Effector CD8-positive, alpha-beta T cell (primary cell): ENCODE data around the gene JAZF1.

ENCODE experiments used
- DNase-seq: peaks from one replicate; lab custom pipeline; 2025; lab: John Stamatoyannopoulos, UW

JAZF1 gene

DNA sequence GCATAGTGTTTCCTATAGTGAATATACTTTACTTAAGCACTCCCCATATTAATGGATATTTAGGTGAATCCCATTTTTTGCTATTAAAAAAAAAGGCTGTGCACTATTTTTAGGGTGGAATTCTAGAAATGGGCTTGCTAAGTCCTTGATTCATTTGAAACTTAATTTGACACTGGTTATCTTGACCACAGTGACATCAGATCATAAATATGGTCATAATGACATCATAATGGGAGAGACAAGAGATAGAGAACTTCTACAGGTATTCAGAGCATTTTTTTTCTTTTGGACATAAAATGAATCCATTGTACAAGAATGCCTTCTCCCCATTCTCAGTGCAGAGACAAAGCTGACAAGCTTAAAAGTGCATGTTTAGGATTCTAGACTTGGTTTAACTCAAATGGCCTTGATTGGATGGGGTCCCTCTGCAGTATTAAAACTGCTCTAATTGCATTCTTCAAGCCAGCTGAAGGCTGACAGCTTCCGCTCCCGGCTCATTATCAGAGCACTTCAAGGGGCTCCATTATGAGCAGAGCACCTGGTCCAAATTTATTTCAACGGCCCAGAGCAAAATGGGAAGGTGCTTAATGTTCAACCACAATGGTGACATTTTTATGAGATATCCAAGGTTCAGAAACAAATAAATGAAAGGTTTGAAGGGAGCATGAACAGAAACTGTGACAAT, 104.8 kb downstream of the JAZF1 start:
- DNase-seq: no peak

DNA sequence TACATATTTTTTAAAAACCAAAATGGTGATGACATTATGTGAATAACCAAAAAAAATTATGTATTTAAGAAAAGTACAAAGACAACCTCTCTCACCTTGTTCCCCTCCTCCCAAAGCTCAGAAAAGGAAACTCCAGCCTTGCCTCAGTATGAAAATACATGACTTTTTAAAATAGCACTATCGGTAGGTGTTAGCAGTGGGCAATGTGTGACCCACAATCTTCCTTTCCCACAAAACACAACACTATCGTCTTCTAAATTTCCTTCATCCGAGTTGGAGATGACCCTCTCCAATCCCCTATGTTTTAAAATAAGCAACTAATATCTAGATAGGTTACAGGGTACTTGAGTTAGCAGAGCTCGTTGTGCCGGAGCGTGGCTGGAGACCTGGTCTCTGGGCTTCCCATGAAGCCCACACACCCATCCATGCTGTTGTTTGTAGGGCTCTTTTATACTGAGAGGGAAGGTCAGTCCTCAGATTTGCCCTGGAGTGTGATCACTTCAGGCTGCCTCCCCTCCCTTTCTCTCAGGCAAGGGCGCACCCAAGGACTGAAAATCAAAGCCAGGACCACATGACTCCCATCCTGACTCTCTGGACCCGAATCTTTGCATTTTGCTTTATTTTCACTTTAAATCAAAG, 107.6 kb downstream of the JAZF1 start:
- DNase-seq: no peak

DNA sequence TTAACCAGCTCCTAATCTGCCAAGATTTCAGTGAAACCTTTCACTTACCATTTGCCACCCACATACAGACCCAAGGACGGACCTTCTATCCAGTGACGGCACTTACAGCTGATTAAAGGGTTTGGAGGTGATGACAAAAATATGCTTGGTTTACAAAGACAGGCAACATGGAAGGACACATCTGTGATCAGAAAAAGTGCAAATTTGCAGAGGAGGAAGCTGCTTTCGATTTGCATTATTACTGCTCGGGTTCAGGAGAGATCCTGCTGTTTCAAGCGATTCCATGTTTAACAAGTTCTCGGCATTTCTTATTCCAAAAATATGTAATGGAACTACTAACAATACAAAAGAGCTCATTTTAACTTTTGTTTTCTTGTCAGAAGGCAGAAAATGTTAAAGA, 109.0 kb downstream of the JAZF1 start:
- no peak for DNase-seq

DNA sequence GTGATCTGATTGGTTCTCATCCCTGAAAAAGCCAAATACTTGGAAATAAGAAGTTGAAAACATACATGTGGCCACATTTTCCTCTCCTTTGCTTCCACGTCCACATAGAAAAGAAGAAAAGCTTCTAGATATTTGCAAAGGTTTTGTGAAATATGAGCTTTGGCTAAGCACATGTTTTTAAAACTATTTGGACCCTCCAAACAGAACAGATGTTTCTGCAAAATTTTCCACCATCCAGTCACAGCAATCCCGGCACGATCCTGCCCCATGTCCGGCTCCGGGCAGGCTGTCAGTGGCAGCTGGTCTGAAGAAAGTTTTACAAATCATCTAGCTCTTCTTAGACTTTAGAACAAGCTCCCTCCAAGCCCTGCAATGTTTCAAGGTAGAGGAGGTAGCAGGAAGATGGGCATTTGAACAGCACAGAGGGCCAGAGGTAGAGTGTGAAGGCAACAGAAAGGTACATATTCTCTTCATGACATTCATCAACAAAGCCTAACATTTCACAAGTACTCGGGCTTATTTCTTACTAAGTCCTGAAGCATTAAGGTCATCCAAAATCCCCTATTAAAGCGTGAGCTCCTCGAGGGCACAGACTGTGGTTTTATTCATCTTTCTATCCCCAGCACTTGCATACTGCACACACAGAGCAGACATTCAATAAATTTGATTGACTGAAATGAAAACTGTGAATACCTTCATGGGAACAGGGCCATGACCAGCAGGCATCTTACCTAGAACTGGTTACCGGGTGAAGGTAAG, 110.1 kb downstream of the JAZF1 start:
- no peak for DNase-seq

DNA sequence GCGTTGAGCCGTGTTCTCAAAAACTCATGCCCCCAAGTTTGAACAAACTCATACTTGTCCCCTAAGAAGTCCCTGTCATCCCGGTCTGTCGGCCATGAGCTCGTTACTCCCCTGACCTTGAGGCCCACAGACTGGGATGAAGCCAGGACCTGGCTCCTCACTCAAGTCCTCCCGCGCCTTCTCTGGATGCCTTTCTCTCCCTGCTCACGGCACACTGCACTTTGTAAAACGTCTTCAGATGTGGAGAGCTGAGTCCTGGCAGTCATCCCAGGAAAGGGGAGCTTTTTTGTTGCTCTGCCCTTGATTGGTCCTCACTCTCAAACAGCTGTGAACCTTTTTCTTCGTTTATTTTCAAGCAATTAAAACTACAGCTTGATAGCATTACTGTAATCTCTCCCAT, 110.8 kb downstream of the JAZF1 start:
- DNase-seq: no peak

DNA sequence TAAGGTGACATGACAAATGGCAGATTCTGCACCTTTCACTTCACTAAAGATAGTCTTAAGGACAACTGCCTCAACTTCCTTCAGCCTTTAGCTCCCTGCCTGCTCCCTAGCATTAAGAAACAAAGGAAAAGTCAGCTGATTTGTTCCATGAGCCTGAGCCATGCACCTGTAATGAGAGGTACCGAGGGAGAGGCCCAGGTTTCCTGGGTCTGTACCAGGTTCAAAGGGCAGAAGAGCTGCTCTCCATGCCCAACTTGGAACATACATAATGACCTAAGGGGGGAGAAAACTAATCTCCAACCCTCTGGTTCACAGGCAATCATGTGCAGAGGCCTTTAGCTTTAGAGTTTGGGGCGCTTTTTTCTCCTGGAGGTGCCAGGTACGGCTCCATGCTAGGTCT, 111.2 kb downstream of the JAZF1 start:
- no peak for DNase-seq

DNA sequence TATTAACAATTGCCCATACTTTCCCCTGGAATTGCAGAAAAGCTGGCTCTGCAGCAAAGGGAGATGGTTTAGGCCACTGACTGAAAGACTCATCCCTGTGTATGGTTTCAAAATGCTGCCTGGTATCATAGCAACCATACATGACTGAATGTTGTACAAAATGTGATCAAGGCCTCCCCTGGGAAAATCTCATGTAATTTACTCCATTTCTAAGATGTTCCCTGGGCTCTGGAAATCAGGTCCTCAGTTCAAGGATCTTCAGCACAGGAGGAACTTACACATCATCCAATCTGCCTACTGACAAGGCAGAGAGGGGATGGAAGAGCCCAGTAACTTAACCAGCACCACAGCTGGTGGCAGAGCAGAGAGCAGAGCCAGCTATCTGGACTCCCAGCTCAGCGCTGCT, 111.8 kb downstream of the JAZF1 start:
- DNase-seq: no peak

DNA sequence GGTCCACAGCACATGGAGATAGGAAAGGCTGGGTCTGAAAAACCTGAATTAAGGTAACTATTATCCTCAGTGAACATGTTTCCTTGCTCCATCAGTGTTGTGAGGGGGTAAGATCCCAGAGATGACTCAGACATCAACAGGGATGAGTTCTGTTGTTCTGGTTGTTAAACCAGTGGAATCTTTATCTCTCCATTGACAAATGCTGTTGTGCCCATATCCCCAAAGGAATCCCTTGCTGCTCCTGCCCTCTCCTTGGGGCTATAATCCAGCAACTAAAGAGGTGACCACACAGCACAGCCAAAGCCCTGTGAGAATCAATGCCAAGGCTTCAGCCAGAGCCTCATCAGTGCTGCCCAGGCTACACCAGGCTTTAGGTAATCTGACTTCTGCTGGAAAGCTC, 113.4 kb downstream of the JAZF1 start:
- no peak for DNase-seq

DNA sequence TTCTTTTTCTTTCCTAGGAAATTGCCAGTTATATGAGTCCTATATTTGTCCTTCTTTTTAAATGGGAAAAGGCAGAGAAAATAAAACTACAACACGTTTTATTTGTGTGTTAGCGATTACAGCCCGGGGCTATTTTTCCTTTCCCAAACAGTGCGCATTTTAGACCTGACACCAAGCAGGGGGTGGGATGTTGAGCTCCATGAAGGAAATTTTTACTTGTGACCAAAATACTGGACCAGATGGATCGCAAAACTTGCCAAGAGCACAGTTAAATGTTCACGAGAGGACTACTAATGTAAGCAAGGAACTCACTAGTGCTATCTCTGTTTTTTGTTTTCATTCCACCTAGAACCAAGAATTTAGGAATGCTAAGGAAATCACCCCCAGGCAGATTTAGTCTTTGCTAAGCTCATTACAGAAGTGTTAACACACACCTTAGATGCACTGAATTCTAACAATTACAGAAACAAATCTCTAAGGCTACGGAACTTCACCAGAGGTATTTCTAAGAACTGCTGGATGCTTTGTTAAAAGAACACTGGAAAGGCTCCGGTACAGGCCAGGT, 114.8 kb downstream of the JAZF1 start:
- no peak for DNase-seq

DNA sequence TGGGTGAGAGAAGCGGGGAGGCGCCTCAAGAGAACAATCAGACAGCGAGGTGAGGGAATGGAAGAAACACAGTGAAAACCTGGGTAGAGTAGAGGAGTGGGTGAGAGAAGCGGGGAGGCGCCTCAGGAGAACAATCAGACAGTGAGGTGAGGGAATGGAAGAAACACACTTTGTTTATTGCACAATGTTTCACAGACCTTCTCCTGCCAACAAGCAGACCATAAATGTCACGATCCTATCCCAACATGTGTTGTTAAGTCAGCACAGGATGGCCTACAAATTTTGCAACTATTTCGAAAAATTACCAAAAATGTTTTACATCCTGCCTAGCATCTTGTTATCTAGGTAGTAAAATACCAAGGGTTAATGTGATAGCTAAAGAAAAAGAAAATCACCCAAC, 115.3 kb downstream of the JAZF1 start:
- DNase-seq: no peak

DNA sequence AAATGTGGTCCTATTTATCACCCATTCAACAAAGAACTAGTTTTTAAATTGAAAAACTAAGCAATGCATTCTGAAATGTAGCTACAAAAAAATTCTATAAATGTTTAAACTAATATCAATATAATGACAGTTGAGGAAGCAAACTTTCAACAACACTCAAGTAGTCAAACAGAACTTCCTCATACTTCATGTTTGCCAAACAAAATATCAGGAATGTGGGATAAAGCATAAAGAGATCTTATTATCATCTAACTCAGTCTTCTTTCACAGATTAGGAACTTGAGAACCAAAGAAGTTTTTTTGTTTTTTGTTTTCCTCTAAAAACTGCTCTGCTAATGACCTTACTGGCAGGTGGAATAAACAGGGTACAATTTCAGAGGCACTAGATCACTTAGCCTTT, 116.2 kb downstream of the JAZF1 start:
- DNase-seq: no peak

DNA sequence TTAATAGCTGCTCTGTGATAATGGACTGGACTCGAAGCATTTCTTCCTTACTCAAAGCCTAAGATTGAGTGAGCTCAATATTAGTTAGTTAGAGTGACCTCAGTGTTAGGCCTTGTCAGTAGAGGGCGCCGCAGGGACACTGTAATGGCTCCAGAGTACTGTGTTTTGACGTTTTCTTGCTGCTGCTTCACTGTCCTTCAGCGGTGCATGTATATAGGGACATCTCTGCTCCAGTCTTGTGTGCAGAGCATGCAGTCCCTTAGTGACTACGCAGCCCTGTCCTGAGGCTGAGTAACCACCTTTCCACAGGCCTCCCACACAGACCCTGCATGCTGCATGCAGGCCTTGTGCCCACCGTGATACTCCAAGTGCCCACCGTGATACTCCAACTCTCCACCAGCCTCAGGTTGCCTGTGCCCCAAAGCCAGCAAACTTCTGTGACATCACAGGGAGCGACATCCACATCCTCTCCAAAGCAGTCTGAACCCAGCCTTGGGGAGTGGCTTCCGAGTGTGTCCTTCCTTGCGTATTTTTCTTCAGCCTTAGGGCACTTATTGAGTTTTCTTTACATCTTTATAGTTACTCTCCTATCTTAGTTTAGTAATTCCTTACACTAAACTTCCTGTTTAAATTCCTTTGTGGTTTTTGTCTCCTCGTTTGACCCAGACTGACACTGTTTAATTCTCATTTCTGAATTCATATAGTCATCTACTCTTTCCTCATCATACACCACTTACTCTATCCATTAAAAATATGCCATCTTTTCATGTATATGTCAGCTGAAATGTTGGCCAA, 118.2 kb downstream of the JAZF1 start:
- no peak for DNase-seq

DNA sequence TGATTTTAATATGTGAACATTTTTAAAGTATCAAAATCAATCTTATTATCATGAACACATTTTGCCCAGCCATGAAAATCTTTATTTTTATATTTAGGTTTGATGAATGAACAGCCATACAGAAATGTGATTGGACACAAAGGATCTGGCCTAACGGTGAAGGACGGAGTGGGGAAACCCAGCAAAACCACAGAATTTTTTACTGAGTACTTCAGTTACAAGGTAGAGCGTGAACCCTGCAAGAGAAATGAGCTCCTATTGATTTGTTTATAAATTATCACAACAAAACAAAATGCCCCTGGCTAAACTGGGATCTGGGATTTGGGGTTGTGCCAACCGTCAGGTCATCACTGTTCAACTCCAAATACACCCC, 118.8 kb downstream of the JAZF1 start:
- DNase-seq: no peak

DNA sequence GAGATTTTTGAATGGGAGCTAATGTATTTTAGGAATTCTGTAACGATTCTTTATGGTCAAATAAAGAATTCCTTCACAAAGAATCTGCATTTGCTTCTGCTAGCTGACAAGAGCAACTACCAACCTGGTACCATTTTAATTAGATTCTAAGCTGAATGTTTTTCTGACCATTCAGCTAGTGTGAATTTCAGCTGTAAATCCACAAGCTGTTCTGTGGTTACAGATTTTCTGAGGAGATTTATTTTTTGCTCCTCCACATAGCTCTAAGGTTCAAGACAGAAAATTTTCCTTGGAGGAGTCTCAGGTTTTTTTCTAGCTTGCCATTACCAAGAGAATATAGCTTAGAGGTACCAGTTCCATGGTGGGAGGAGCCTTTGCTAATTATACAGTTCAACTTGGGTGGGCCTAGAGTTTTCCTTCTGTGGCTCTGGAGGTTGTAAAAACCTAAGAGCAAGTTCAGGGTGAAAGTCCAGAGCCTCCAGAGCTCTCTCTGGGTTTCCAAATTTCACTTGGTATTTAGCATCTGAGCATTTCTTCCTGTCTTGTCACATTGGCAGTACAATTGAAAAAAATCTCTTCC, 120.1 kb downstream of the JAZF1 start:
- DNase-seq: no peak

DNA sequence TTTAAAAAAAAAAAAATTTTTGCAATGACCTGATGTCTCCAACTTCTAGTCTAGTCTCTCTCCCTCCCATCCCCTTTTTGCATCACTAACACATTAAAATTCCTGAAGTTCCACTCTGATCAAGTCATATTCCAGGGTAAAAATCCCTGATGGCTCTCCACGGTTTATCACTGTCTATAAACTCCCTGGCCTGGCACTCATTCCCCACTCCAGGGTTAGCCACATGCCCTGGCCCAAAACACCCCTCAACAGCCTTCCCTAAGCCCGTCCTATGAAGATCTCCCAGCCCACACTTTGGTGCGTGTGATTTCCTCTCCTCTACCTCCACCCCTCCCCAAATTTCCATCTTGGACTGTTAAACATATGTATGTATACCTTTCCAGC, 125.4 kb downstream of the JAZF1 start:
- no peak for DNase-seq

DNA sequence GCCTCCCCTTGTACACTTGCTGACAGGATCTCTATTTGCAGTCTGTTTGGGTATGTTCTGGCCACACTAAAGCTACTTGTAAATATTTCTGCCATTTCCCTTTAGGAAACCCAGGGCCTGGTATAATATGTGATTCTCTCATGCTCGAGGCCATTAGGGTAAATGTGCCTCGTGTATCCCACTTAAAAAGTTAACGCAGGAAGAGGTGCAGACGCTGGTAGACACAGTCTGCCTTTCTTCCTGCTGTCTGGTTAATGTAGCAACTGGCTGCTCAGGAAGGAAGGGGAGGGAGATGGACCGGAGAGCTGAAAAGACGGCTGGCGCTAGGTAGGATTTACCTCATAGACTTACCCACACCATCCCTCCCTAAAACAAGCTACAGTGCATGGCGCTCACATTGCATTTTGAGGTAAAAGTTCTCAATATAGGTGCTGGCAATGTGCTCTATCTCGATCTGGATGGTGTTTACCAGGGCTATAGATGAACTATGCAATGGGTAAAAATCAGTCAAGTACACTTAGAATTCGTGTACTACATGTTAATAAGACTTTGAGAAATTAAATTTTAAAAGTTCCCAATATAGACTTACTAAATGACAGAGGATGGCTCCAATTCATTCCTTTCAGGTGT, 125.9 kb downstream of the JAZF1 start:
- DNase-seq: no peak

DNA sequence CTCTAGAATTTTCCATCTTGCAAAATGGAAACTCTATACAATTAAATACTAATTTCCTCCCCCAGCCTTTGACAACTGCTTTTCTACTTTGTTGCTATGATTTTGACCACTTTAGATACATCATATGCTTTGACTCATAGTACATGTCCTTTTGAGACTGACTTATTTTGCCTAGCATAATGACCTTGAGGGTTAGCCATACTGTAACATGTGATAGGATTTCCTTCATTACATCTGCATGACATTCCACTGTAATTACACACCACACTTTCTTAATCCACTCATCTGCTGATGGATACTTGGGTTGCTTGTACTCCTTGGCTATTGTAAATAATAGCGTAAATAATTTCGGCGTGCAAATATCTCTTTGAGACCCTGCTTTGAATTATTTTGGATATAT, 127.7 kb downstream of the JAZF1 start:
- no peak for DNase-seq

DNA sequence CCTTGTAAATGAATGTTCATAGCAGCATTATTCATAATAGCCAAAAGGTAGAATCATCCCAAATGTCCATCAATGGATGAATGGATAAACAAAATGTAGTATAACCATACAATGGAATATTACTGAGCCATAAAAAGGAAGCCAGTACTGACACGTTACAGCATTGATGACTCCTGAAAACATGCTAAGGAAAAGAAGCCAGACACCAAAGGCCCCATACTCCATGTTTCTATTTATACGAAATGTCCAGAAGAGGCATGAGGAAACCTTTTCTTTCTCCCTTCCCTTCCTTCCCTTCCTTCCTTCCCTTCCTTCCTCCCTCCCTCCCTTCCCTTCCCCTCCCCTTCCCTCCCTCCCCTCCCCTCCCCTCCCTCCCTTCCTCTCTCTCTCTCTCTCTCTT, 131.9 kb downstream of the JAZF1 start:
- DNase-seq: no peak

DNA sequence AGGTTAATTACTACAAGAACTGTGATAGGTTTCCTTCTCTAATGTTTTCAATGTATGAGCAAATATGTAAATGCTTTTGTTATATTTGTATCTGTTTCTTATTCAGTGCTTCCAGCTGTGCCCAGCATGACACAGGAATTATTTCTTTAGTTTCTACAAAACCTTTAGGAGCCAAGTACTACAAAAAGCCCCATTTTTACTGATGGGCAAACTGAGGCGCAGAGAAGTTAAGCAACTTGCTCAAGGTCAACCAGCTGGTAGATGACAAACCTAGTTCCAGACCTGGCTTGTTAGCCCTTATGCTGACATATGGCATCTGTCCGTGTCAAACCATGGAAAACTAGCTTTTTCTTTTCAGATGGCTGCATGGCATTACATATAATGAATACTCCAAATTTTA, 134.6 kb downstream of the JAZF1 start:
- no peak for DNase-seq

DNA sequence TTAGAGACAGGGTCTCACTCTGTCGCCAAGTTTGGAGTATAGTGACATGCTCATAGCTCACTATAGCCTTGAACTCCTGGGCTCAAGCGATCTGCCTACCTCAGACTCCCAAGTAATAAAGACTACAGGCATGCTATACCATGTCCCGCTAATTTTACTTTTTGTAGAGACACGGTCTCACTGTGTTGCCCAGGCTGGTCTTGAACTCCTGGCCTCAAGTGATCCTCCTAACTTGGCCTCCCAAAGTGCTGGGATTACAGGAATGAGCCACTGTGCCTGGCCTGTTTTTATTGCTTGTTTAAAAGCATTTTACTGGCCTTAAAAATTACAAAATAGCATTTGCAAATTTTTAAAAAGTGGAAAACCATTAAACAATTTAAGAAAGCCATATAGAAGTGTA, 135.0 kb downstream of the JAZF1 start:
- DNase-seq: no peak

DNA sequence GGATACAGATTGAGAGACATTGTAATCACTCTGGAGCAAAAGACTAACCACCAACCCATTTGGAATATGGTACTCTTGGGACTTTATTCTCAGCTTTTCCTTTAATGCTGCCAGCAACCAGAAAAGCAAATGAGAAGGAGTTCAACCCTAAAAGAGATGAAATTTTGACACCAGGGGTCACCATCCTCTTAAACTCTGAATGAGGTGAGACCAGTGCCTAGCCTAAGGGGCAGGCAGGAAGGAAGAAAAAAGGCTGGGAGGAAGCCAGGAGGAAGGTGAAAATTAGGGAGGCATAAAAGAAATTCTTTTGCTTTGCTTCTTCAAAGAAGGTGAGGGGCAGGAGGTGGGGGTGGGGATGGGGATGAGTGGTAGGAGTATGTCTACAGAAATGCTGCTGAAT, 135.8 kb downstream of the JAZF1 start:
- DNase-seq: no peak
